Gastrocnemius medialis (tissue), 4 donors: ENCODE measurements around the gene IGFBP2.

ENCODE experiments used
- POLR2A ChIP-seq, 2 donors: fragments of 450-650 bp; IDR thresholded peaks; one replicate each; pipeline ENCODE4 v1.6.1; 2017; ENCODE audit warnings: antibody characterized with exemption in 2 of 2, mild to moderate bottlenecking in 2 of 2, moderate library complexity in 2 of 2
- TF ChIP-seq, protein P1 (sequence below), 5 experiments: fragments of 450-650 bp in 3 of 5; fragments of 200-600 bp in 2 of 5; sonication (generic) in 2 of 5; IDR thresholded peaks in 4 of 5; conservative IDR thresholded peaks in 1 of 5; 1 replicate in 4 of 5; 2 replicates in 1 of 5; pipeline ENCODE4 v1.5.1; 2016 to 2019; ENCODE audit warnings: antibody characterized with exemption in 5 of 5, mild to moderate bottlenecking in 3 of 5, moderate library complexity in 3 of 5

DNA sequence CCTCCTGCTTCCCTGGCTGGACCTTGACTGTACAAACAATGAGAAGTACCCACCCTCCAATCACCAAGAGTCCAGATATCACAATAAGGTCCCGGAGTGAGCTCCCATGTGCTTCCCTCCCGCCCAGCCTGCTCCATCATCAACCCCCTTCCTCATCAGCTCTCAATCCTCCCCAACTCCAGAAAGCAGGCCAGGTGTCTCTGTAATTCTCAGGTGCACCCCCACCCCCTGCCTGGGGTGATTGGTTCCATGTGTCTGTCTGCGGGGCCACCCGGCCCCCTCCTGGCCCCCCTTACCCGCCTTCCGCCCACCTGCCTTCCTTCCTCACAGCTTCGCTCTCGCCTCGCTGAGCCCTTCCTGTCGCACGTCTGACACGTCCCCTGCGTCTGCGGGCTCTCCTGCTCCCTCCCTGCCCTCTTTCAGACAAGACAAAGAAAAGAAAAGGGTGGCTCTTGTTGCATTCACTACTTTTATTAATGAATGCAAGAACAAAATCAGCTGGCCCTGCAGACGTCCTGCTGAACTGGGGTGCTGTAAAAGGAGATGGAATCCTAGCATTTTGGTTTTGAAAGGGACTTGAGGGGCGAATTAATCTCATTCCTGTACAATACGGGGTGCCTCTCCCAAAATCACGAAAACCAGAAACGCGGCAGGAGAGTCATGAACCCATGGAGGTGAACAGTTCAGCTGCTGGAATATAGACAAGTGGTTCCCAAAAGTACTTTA lies 26.5 kb upstream of the IGFBP2 start:
- TF ChIP-seq, protein P1, sequence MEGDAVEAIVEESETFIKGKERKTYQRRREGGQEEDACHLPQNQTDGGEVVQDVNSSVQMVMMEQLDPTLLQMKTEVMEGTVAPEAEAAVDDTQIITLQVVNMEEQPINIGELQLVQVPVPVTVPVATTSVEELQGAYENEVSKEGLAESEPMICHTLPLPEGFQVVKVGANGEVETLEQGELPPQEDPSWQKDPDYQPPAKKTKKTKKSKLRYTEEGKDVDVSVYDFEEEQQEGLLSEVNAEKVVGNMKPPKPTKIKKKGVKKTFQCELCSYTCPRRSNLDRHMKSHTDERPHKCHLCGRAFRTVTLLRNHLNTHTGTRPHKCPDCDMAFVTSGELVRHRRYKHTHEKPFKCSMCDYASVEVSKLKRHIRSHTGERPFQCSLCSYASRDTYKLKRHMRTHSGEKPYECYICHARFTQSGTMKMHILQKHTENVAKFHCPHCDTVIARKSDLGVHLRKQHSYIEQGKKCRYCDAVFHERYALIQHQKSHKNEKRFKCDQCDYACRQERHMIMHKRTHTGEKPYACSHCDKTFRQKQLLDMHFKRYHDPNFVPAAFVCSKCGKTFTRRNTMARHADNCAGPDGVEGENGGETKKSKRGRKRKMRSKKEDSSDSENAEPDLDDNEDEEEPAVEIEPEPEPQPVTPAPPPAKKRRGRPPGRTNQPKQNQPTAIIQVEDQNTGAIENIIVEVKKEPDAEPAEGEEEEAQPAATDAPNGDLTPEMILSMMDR (IDR thresholded peaks at IDR 0.05 in 4 of 5, conservative IDR thresholded peaks at IDR 0.05 in 1 of 5) = no peak
- no peak for TF ChIP-seq POLR2A (IDR thresholded peaks at IDR 0.05)
